Measurements from ENCODE around the gene PSMD2. TPM values are rescaled to one million over a fixed set of nuclear protein-coding genes. Genes with fewer than 3 reads are reported as not detected.

Gene PSMD2
- total RNA-seq (100 to 1,000 TPM; 127 to 246 (median 234) TPM), polyA plus RNA-seq (100 to 1,000 TPM; 105 to 174 (median 153) TPM)

DNA sequence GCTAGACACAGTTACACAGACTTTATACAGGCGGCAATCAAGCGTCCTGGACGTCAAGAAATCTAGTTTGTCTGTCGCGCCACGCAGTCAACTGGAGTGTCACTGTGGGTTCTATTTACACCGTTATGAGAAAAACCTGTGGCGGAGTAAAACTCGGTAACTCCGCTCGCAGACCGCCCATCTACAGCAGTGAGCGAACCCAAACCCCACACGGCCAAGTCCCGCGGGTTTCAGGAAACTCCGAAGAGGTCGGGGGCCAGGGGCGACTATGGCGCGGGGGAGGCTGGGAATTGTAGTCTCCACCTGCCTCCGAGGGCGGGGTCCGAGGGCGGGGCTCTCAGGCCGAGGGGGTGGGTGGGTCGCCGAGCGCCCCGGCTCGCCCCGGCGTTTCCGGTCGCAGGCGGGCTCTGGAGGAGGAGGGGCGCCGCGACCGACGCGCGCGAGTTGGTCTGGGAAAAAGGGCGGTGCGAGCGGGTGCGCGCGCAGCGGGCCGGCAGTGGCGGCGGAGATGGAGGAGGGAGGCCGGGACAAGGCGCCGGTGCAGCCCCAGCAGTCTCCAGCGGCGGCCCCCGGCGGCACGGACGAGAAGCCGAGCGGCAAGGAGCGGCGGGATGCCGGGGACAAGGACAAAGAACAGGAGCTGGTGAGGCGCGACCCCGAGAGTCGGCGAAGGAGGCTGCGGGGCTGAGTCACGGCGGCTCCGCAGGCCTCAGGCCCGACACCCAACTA is at the start of gene PSMD2:
Gene PSMD2 (plus strand): TSS at position 483 of the 729 bp plus-strand sequence. CDS start 26 bp downstream, at position 509.
- intact Hi-C loops (cut with DNase I), result loop anchor here (2.0 to 5.0 kb wide), 3 partner anchors 52 to 112 kb away; partner anchors contain the start of genes ABCF3, ALG3 and EEF1AKMT4
- WGBS, 2 donors, result 0% methylated on average over 78 of the region's 78 CpGs
- peak; percentile 99 for DNase-seq
- Histone ChIP-seq H3K9me3 (no peaks in the 10 kb centered on the region), H3K36me3 (peaks cover 18 to 41% (median 35%) of the 10 kb centered on the region in 4 donors), H3K4me1 (peaks cover 0 to 20% (median 15%) of the 10 kb centered on the region in 4 donors), H3K27ac (peak within 1 kb of the TSS; percentile 79 to 89 (median 84)), H3K4me3 (peak within 1 kb of the TSS; percentile 92 to 97 (median 94)), H3K27me3 (no peaks in the 10 kb centered on the region)
- peak; percentile 77 to 96 (median 90) for TF ChIP-seq POLR2AphosphoS5 (IDR thresholded peaks at IDR 0.05)
- TF ChIP-seq, protein P1, sequence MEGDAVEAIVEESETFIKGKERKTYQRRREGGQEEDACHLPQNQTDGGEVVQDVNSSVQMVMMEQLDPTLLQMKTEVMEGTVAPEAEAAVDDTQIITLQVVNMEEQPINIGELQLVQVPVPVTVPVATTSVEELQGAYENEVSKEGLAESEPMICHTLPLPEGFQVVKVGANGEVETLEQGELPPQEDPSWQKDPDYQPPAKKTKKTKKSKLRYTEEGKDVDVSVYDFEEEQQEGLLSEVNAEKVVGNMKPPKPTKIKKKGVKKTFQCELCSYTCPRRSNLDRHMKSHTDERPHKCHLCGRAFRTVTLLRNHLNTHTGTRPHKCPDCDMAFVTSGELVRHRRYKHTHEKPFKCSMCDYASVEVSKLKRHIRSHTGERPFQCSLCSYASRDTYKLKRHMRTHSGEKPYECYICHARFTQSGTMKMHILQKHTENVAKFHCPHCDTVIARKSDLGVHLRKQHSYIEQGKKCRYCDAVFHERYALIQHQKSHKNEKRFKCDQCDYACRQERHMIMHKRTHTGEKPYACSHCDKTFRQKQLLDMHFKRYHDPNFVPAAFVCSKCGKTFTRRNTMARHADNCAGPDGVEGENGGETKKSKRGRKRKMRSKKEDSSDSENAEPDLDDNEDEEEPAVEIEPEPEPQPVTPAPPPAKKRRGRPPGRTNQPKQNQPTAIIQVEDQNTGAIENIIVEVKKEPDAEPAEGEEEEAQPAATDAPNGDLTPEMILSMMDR (IDR thresholded peaks at IDR 0.05), result no peak
- TF ChIP-seq EP300 (IDR thresholded peaks at IDR 0.05), result no peak
- TF ChIP-seq POLR2A (IDR thresholded peaks at IDR 0.05), result peak; percentile 52 to 69

DNA sequence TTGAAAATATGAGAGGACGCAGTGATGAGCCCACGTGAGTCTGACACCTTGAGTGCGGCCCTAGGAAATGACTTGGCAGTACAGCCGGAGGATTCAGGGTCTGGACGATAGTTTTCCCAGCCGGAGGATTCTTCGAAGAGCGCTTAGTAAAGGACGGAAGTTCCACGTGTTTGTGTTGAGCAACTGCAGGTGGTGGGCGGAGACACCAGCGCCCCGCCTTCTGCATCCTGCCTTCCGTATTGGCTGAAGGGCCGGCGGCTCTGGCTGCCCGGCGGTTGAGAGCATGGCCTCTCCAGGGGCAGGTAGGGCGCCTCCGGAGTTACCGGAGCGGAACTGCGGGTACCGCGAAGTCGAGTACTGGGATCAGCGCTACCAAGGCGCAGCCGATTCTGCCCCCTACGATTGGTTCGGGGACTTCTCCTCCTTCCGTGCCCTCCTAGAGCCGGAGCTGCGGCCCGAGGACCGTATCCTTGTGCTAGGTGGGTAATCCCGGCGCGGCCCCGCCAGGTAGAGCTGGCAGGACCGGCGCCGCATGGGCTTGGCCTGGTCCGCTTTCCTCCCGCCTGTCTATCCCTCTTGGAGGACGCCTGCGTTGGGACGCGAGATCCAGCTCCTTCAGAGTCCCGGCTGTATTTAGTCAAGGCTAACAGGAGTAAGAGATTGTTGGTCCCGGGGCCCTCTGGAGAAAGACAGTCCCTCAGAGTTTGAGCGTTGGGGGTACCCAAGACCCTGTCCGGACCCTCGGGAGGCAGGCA is 49.5 kb upstream of the PSMD2 start, which contains the start of gene EEF1AKMT4:
Gene EEF1AKMT4 (plus strand): TSS at position 261 of the 755 bp plus-strand sequence. CDS start 23 bp downstream, at position 284.
- 0% methylated on average over 54 of the region's 54 CpGs for WGBS, 2 donors
- Histone ChIP-seq H3K9me3 (no peaks in the 10 kb centered on the region), H3K27me3 (no peaks in the 10 kb centered on the region), H3K36me3 (peaks cover 7 to 11% (median 8%) of the 10 kb centered on the region in 4 donors), H3K27ac (peak within 1 kb of the TSS; percentile 77 to 86 (median 84)), H3K4me1 (peaks cover 0 to 28% (median 15%) of the 10 kb centered on the region in 4 donors), H3K4me3 (peak within 1 kb of the TSS; percentile 71 to 88 (median 81))
- TF ChIP-seq POLR2AphosphoS5 (IDR thresholded peaks at IDR 0.05) (peak in 2 of 4 donors; percentile 23 to 72), POLR2A (IDR thresholded peaks at IDR 0.05) (no peak), EP300 (IDR thresholded peaks at IDR 0.05) (peak in 1 of 4 donors; percentile 33)
- TF ChIP-seq, protein P1 (IDR thresholded peaks at IDR 0.05), result peak in 3 of 4 experiments; percentile 18 to 44 (median 38)
- DNase-seq, result peak; percentile 98
- intact Hi-C loops (cut with DNase I), result loop anchor here (1.0 to 5.0 kb wide), 5 partner anchors 48 to 354 kb away; partner anchors contain the start of genes ABCC5, ABCF3 and PSMD2

DNA sequence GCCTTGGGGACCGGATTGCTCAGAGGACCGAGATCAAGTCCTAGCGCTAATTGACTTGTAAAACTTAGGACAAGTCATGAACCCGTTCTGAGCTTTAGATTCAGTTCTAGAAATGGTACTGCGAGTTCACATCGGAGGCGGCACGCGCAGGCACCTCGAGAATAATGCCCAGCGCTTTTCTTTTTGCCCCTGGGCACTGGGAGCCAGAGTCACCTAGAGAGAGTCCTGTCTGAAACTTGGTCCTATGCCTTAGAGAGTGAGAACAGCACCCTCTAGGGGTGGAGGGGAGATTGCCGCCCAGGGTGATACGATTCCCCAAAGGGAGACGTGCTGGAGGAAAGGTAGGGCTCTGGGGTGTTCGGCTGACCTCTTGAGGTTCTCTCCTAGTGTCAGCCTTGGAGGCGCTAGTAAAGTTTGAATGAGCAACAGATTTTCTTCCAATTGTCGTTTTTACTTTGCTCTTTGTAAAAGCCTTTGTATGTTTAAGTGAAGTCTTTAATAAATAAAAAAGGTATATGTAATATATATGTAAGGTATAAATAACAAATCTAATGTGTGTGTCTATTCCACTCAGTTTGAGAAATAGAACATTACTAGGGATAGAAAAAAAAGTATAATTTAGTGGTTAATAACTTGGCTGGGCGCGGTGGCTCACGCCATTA is 48.7 kb upstream of the PSMD2 start:
- Histone ChIP-seq H3K27me3 (no peaks in the 10 kb centered on the region), H3K36me3 (peaks cover 0 to 4% (median 1%) of the 10 kb centered on the region in 4 donors), H3K4me1 (peaks cover 0 to 28% (median 15%) of the 10 kb centered on the region in 4 donors), H3K4me3 (peak overlapping the region; percentile 71 to 88 (median 81)), H3K9me3 (no peaks in the 10 kb centered on the region), H3K27ac (peak overlapping the region; percentile 61 to 86 (median 84))
- TF ChIP-seq POLR2A (IDR thresholded peaks at IDR 0.05) (no peak), EP300 (IDR thresholded peaks at IDR 0.05) (no peak), POLR2AphosphoS5 (IDR thresholded peaks at IDR 0.05) (no peak)
- TF ChIP-seq, protein P1 (IDR thresholded peaks at IDR 0.05), result peak; percentile 42 to 93 (median 86)
- 13% methylated on average over 20 of the region's 20 CpGs for WGBS, 2 donors
- peak; percentile 88 for DNase-seq
- intact Hi-C loops (cut with DNase I), result loop anchor here (1.0 kb wide), 1 partner anchor 355 kb away; no protein-coding TSS in a partner anchor

All from sigmoid colon (tissue), 7 donors.